NCI-H1105 treated with DMSO at 0.1 percent for 48 hours (cell line): ENCODE measurements around the gene RBBP5.

ENCODE experiments used
- DNase-seq: peaks from one replicate; lab custom pipeline; 2025; lab: John Stamatoyannopoulos, UW

The RBBP5 gene

GRCh38 chr1:205129447-205130029 is 7.8 kb upstream of the RBBP5 start:
- no peak for DNase-seq

GRCh38 chr1:205128050-205128449 is 6.3 kb upstream of the RBBP5 start:
- no peak for DNase-seq

GRCh38 chr1:205127646-205128045 is 5.9 kb upstream of the RBBP5 start:
- no peak for DNase-seq

GRCh38 chr1:205124726-205125125 is 2.9 kb upstream of the RBBP5 start:
- no peak for DNase-seq

GRCh38 chr1:205122489-205122882 is 708 bp upstream of the RBBP5 start:
- DNase-seq, result no peak

GRCh38 chr1:205118752-205119151 is 3.0 kb downstream of the RBBP5 start:
- DNase-seq, result no peak

- no peak for DNase-seq
Observed at GRCh38 chr1:205111354-205111753, 10.4 kb downstream of the RBBP5 start.

GRCh38 chr1:205109711-205110110 is 12.1 kb downstream of the RBBP5 start:
- DNase-seq, result no peak

GRCh38 chr1:205109269-205109668 is 12.5 kb downstream of the RBBP5 start:
- no peak for DNase-seq

- no peak for DNase-seq
Observed at GRCh38 chr1:205108464-205108863, 13.3 kb downstream of the RBBP5 start.

GRCh38 chr1:205107327-205107726 is 14.5 kb downstream of the RBBP5 start:
- DNase-seq, result no peak

- no peak for DNase-seq
Observed at GRCh38 chr1:205102404-205102803, 19.4 kb downstream of the RBBP5 start.

- no peak for DNase-seq
Observed at GRCh38 chr1:205098242-205098641, 23.5 kb downstream of the RBBP5 start.

GRCh38 chr1:205095422-205095821 is 26.4 kb downstream of the RBBP5 start:
- DNase-seq, result no peak

- no peak for DNase-seq
Observed at GRCh38 chr1:205091043-205091740, 30.6 kb downstream of the RBBP5 start.

GRCh38 chr1:205088341-205088740 is 33.4 kb downstream of the RBBP5 start:
- DNase-seq, result no peak

- no peak for DNase-seq
Observed at GRCh38 chr1:205084360-205084759, 37.4 kb downstream of the RBBP5 start, which contains the start of gene TMEM81. TSS of gene TMEM81 (minus strand) at chr1:205084460. CDS start at chr1:205084320, 140 bp downstream.

GRCh38 chr1:205082431-205082830 is 39.3 kb downstream of the RBBP5 start:
- DNase-seq, result no peak

GRCh38 chr1:205077934-205078311 is 43.9 kb downstream of the RBBP5 start:
- no peak for DNase-seq

GRCh38 chr1:205077158-205077933 is 44.4 kb downstream of the RBBP5 start:
- no peak for DNase-seq

- DNase-seq, result no peak
Observed at GRCh38 chr1:205076245-205076761, 45.5 kb downstream of the RBBP5 start.

GRCh38 chr1:205075642-205076155 is 46.1 kb downstream of the RBBP5 start:
- no peak for DNase-seq

- no peak for DNase-seq
Observed at GRCh38 chr1:205074513-205074912, 47.3 kb downstream of the RBBP5 start.
